Peyer's patch (tissue), 4 donors: ENCODE data around the gene EXOG.

Experiments used
- CTCF ChIP-seq, 6 experiments: fragments of 450-650 bp in 4 of 6; fragments of 200-600 bp in 2 of 6; sonication (generic) in 1 of 6; IDR thresholded peaks; one replicate each; pipeline ENCODE4 v1.5.1; 2017 to 2019; ENCODE audit warnings: antibody characterized with exemption in 6 of 6, mild to moderate bottlenecking in 3 of 6, moderate library complexity in 1 of 6
- POLR2A ChIP-seq, 2 donors: fragments of 450-650 bp; IDR thresholded peaks; one replicate each; pipeline ENCODE4 v1.5.1; 2017; ENCODE audit warnings: antibody characterized with exemption in 2 of 2, mild to moderate bottlenecking in 2 of 2, moderate library complexity in 2 of 2

GRCh38 chr3:38552364-38552763, 56.2 kb downstream of the EXOG start:
- TF ChIP-seq POLR2A (IDR thresholded peaks at IDR 0.05) (no peak), CTCF (IDR thresholded peaks at IDR 0.05) (no peak)
